ENCODE data around the gene ZSWIM9.

- TF ChIP-seq CTCF (IDR thresholded peaks at IDR 0.05; ENCODE audit: extremely low read depth in 1 of 2, insufficient read depth in 1 of 2, low read depth in 1 of 2, low read length in 2 of 2): no peak
- no peak for TF ChIP-seq POLR2A (IDR thresholded peaks at IDR 0.05; ENCODE audit: low read depth, low read length)
- no peak for TF ChIP-seq EZH2 (IDR thresholded peaks at IDR 0.05; ENCODE audit: borderline replicate concordance, low read depth, low read length, severe bottlenecking)
- TF ChIP-seq POLR2AphosphoS5 (IDR thresholded peaks at IDR 0.05; ENCODE audit: insufficient read depth, low read depth, low read length): no peak
These were observed 60.2 kb downstream of the ZSWIM9 start for GRCh38 chr19:48230555-48231129.

All from endothelial cell of umbilical vein (primary cell).